ENCODE data around the gene CFAP119.

The CFAP119 gene

GRCh38 chr16:30786936-30787612 lies 25.2 kb upstream of the CFAP119 start, which contains the start of gene ZNF629:
Gene ZNF629 (minus strand): TSS chr16:30787205. CDS start chr16:30784482, 2,723 bp downstream.
- in situ Hi-C loops (cut with HindIII; ENCODE audit: low pct_unique_long_range_greater_than_20kb, low sequenced_read_pairs) = no loop called here
- TF ChIP-seq JUND (IDR thresholded peaks at IDR 0.05; ENCODE audit: low read depth) = no peak
- DNase-seq (ENCODE audit: low read depth in 1 of 2, low spot score in 1 of 2) = peak; percentile 80 to 85

DNA sequence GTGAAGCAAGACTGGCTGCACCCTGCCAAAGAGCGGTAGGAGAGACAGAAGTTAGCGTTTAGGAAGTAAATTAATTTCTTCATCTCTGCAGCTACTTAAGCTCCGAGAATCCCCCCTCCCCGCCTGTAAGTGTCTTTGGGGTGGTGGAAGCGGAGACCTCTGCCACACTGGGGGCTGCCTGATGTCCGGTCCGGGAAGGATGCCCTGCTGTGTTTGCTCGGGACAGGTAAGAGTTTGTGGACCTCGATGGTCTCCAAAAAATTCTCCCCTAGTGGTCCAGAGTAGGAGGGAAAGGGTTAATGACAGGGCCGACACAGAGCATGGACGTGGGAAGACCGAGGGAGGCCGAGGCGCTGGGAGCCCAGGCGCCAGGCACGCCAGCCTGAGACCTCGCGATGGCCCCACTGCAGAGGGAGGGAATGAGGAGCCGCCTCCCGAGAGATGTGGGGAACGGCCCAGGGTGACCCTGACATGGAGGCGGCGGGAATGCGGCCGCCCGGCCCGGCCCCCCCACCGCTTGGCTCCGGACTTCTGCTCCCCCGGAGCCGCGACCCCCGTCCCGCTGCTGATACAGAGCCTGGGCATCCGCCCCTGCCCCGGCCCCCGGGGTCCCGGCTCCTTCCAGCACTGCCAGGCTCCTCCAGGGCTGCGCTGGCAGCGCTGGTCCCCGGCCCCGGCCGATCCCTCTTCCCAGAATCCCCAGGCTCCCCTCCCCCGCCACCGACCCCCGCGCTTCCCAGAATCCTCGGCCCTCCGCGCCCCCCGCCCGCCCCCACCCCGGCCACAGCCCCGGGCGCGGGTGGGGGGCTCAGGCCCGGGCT lies 24.5 kb upstream of the CFAP119 start:
- in situ Hi-C loops (cut with HindIII; ENCODE audit: low pct_unique_long_range_greater_than_20kb, low sequenced_read_pairs) = no loop called here
- no peak for TF ChIP-seq JUND (IDR thresholded peaks at IDR 0.05; ENCODE audit: low read depth)
- DNase-seq (ENCODE audit: low read depth in 1 of 2, low spot score in 1 of 2) = peak; percentile 64 to 68

GRCh38 chr16:30785126-30786106 lies 23.6 kb upstream of the CFAP119 start:
- in situ Hi-C loops (cut with HindIII; ENCODE audit: low pct_unique_long_range_greater_than_20kb, low sequenced_read_pairs) = no loop called here
- TF ChIP-seq JUND (IDR thresholded peaks at IDR 0.05; ENCODE audit: low read depth) = no peak
- no peak for DNase-seq (ENCODE audit: low read depth in 1 of 2, low spot score in 1 of 2)

- no peak for DNase-seq (ENCODE audit: low read depth in 1 of 2, low spot score in 1 of 2)
- in situ Hi-C loops (cut with HindIII; ENCODE audit: low pct_unique_long_range_greater_than_20kb, low sequenced_read_pairs) = no loop called here
- TF ChIP-seq JUND (IDR thresholded peaks at IDR 0.05; ENCODE audit: low read depth) = no peak
These were observed 22.4 kb upstream of the CFAP119 start for GRCh38 chr16:30784215-30784614.

GRCh38 chr16:30783280-30784109 lies 21.6 kb upstream of the CFAP119 start:
- TF ChIP-seq JUND (IDR thresholded peaks at IDR 0.05; ENCODE audit: low read depth) = no peak
- in situ Hi-C loops (cut with HindIII; ENCODE audit: low pct_unique_long_range_greater_than_20kb, low sequenced_read_pairs) = no loop called here
- DNase-seq (ENCODE audit: low read depth in 1 of 2, low spot score in 1 of 2) = no peak

GRCh38 chr16:30782486-30783279 lies 20.8 kb upstream of the CFAP119 start:
- no peak for DNase-seq (ENCODE audit: low read depth in 1 of 2, low spot score in 1 of 2)
- in situ Hi-C loops (cut with HindIII; ENCODE audit: low pct_unique_long_range_greater_than_20kb, low sequenced_read_pairs) = no loop called here
- TF ChIP-seq JUND (IDR thresholded peaks at IDR 0.05; ENCODE audit: low read depth) = no peak

DNA sequence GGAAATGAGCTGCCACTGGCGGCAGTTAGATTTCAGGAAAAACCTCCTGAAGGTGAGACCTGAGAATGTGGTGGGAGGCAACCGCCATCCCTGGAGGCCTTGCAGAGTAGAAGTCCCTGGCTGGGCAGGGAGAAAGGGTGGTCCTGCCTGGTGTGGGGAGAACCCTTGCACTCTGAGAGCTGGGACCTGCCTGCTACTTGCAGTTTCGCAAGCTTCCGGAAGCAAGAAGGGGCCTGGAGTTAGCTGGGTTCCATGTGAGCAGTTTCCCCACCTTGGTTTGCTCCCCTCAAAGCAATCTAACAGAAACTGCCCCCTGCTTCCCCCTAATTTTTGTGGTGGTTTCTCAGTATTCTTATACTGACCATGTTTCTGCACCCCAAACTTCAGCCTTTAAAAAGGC lies 18.7 kb upstream of the CFAP119 start:
- in situ Hi-C loops (cut with HindIII; ENCODE audit: low pct_unique_long_range_greater_than_20kb, low sequenced_read_pairs) = no loop called here
- no peak for DNase-seq (ENCODE audit: low read depth in 1 of 2, low spot score in 1 of 2)
- TF ChIP-seq JUND (IDR thresholded peaks at IDR 0.05; ENCODE audit: low read depth) = no peak

GRCh38 chr16:30780021-30780420 lies 18.2 kb upstream of the CFAP119 start:
- TF ChIP-seq JUND (IDR thresholded peaks at IDR 0.05; ENCODE audit: low read depth) = no peak
- in situ Hi-C loops (cut with HindIII; ENCODE audit: low pct_unique_long_range_greater_than_20kb, low sequenced_read_pairs) = no loop called here
- no peak for DNase-seq (ENCODE audit: low read depth in 1 of 2, low spot score in 1 of 2)

GRCh38 chr16:30779596-30779995 lies 17.7 kb upstream of the CFAP119 start:
- no peak for DNase-seq (ENCODE audit: low read depth in 1 of 2, low spot score in 1 of 2)
- TF ChIP-seq JUND (IDR thresholded peaks at IDR 0.05; ENCODE audit: low read depth) = no peak
- in situ Hi-C loops (cut with HindIII; ENCODE audit: low pct_unique_long_range_greater_than_20kb, low sequenced_read_pairs) = no loop called here

DNA sequence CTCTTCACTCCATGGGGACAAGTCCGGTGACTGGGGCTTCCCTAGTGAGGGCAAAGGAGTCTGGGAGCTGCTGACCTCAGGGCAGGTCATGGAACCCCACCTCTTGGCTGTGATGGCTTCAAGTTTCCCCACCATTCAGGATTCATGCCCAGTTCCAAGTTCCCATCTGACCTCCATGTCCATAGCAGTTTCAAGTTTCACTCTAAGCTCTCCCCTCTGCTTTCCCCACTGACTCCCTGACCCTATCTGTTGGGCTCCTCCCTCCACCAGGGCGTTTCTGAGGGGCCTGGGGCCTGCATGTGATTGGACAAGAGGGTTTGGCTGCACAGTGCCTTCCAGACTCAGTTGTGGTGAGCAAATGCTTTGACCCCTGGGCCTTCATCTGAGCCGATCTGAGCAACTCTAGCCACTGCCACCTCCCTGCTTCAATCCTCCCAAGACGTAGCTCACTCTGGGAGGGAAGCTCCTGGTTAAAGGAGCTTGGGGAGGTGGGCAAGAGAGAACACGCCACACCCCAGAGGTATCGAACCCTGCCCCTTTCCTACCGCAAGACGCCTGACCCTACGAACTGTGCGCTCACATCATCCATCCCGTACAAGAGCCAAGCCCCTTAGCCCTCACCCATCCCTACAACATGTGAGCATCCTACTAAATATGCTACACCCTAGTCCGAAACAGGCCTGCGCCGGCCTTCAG lies 16.8 kb upstream of the CFAP119 start:
- DNase-seq (ENCODE audit: low read depth in 1 of 2, low spot score in 1 of 2) = no peak
- in situ Hi-C loops (cut with HindIII; ENCODE audit: low pct_unique_long_range_greater_than_20kb, low sequenced_read_pairs) = no loop called here
- TF ChIP-seq JUND (IDR thresholded peaks at IDR 0.05; ENCODE audit: low read depth) = no peak
